Stimulated activated CD4-positive, alpha-beta T cell treated with anti-CD3 and anti-CD28 coated beads, TNF-alpha, amount 100 ng/mL, for 1 hour (primary cell): ENCODE results near the gene RABGAP1L.
"Not testable (repeated sequence)": the region's sequence is repeated elsewhere in the genome, so short reads cannot be mapped to it uniquely, and the experiment has no call there.

Experiments used
- DNase-seq, 3 donors: peaks; one replicate each; pipeline ENCODE4 v3.0.0-alpha.2; 2020; ENCODE audit warnings: low read depth in 3 of 3, low spot score in 1 of 3

The RABGAP1L gene

DNA sequence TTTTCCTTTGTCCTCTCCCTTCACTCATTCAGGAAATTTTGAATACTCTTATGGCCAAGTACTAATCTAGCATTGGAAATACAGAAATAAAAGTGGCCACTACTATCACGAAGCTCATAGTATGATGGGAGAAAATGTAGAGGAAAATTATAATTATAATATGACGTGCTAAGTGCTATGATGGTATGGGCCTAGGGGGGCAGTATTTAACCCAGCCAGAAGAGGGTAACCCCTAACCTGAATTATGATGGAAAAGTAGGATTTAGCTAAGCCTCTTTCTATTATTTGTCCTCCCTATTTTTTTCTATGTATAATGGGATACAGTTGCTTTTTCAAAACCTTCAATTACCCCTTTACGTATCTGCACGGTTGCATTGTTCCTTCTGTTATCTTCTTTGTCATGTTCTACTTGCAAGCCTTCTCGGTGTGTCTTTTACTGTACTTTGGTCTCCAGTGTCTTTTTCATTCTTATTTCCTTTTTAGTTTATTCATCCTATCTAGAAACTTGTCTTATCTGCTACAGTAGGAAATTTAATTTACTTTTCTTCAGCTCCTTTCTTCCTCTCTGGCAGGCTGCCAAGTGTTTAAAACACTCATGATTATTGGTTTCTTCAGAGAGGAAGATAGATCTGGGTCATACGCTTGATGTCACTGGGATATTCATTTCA, 199.6 kb downstream of the RABGAP1L start:
- no peak for DNase-seq

DNA sequence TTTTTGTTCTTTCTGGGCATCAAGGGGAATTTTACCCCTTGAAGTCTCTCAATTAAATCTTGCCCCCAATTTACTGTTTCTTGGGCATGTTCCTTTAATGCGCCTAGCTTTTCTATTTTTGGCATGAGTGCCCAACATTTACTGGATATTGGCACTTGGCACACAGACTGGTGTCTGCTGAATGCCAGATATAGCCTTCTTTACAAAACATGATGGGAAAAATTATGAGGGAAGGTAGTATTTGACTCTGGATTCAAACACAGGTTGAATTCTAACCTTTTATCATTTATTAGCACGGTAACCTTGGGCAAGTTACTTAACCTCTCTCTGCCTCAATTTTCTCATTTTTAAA, 200.1 kb downstream of the RABGAP1L start:
- no peak for DNase-seq

DNA sequence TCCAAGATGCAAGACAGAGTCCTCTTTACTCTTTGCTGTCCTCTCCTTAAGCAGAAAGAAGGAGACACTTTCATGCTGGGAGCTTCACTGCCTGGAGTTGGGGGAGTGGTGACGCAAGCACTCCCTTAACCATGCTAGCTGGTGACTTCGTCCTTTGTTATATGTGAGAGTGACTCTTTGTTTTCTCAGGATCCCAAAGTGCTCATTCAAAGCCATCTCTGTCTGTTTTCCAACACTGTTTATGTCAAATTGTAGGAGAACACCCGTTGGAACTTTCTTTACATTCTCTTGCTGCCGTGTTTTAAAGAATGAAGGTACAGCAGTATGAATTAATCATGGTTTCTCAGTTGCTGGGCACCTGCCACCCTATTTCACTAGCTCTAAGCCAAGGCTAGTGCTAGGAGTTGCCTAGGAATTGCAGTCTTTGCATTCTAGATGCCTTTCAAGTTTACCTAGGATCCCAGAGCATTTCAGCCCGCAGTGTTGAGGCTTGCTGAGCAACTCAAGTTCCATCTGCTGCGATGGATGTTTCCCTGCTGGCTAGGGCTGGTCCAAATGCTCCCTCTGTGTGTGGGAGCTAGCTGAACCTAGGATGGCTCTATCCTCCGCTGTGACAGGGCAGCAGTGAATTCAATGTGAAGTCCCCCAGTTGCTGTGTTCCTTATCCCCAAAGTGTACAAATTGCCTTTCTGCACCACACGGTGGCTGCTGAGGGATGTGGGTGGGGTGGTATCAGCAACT, 205.8 kb downstream of the RABGAP1L start:
- no peak for DNase-seq

DNA sequence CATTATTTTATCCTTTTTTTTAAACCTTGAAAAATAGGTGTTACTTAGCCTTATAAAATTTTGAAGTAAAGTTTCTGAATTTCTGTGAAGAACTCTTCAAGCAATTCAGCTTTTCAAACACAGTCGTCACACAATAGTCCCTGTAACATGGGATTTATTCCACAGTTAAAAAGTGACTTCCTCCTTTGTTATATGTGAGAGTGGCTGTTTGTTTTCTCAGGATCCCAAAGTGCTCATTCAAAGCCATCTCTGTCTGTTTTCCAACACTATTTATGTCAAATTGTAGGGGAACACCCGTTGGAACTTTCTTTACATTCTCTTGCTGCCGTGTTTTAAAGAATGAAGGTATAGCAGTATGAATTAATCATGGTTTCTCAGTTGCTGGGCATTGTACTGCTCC, 207.6 kb downstream of the RABGAP1L start:
- DNase-seq = no peak

DNA sequence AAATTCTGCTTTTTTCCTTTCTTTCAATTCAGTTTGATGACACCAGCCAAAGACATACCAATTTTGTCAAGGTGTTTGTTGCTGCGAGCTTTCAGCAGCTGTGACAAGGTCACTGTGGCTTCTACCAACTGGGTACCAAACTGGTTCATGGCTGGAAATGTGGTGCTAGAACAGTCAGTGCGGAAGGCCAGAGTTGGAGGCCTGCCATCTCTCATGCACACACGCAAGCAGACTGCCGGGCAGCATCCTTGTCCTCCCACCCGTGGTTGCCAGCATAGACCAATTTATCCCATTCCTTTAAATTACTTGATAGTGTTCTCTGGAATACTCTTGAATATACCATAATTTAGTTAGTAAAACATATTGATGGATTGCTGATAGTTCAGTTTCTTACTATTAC, 208.6 kb downstream of the RABGAP1L start:
- DNase-seq = no peak

DNA sequence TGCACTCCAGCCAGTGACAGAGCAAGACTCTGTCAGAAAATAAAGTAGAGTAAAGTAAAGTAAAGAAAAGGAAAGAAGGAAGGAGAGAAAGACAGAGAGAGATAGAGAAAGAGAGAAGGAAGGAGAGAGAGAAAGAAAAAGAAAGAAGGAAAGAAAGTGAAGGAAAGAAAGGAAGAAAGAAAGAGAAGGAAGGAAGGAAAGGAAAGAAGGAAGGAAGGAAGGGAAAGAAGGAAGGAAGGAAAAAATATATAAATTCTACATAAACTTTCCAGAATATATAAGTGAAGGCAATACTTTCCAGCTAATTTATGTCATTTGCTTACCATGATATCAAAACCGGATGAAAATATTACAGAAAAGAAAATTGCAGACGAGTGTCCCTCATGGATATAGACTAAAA, 216.7 kb downstream of the RABGAP1L start:
- no peak for DNase-seq

DNA sequence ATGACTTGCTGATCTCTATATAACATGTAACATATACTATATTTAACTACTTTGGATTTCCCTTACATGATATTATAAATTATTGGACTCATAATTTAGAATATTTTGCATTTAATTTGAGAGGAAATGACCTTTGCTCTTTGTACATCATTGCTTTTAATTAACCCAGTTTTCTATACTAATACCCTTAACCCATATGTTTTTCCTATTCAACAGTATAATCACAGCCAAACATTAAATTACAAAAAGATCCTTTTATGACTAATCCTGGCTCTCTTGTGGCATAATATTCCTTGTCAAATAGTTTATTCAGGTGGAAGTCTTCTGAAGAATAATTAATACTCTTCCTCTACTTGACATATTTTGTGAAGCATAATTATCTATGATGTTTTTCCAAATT, 232.4 kb downstream of the RABGAP1L start:
- no peak for DNase-seq

DNA sequence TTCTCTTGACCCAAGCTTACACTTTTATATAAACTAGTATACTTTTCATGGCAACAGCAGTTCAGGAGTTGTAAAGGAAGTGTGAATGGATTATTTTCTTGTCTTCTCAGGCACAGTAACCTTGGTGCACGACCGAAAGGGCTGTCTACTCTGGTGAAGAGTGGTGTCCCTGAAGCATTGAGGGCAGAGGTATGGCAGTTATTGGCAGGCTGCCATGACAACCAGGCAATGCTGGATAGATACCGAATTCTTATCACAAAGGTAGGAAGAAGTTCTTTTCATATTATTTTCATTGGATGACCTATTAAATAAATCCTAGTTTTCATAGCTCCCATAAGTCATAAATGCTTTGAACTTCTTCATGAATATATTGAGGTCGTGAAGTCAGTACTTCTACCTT, 234.6 kb downstream of the RABGAP1L start:
- DNase-seq = no peak

DNA sequence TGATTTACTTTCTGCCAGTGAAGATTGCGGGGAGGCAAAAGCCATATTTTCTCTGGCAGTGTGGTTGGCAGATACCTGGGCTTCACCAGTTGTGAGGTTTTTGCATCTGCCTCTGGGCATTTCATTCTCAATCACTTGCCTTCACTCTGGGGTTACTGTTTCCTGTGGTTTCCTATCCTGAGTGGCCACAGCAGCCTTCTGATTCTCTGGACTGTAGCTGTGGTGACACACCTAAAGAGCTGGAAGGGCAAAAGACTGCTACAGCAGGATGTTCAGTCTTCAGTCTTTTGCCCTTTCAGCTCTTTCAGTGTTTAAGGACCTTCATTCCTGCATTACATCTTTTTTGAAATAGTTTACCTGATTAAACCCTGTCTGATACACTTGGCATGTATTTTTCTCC, 237.9 kb downstream of the RABGAP1L start:
- no peak for DNase-seq

DNA sequence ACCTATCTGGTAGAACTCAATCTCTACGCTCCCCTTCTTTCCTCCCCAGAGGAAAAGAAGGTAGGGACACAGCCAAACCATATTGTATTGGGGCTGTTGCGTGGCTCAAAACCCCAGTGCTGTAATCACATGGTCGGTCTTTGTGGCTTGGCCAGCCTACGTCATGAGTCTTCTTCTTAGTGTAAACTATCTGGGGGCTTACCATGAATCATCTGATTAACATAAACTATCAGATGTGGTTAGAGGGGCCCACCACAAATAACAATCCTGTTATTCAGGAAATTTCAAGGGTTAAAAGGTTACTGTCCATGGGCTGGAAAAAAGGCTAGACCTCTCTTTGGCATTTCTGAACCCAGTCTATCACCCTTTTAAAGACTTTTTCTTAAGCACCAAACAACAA, 238.9 kb downstream of the RABGAP1L start:
- DNase-seq = no peak

DNA sequence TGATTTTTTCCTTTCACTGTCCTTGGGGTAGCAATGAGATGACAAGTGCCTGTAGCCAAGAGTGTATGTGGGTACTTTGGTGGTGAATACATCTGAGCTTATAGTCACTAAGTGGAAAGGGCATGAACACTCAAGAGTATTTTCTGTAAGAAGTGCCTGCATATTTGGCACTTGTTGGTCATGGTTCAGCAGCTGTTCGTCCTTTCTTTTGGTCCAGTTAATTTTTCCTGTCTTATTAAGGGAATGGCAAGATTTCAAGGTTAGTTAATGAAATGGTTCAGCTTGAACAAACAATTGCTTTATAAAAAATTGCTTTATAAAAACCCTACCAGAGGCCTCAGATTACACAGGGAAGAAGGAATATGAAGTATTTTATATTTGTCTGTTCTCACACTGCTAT, 239.9 kb downstream of the RABGAP1L start:
- DNase-seq = no peak

DNA sequence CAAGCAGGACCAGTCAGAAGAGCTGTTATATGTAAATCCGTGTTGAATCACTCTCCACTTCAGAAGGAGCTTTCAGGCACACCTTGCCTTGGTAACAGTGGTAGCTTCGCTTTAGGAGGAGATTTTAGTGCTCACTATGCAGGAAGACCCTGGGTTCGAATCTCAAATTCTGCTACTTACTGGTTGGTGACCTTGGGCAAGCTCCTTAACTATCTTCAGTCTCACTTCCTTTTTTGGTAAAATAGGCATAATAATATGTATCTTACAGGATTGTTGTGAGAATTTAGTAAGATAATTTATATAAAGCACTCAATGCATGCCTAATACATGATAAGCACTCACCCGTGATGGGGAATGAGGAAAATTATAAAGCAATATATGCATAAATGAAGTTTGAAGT, 241.8 kb downstream of the RABGAP1L start:
- no peak for DNase-seq

DNA sequence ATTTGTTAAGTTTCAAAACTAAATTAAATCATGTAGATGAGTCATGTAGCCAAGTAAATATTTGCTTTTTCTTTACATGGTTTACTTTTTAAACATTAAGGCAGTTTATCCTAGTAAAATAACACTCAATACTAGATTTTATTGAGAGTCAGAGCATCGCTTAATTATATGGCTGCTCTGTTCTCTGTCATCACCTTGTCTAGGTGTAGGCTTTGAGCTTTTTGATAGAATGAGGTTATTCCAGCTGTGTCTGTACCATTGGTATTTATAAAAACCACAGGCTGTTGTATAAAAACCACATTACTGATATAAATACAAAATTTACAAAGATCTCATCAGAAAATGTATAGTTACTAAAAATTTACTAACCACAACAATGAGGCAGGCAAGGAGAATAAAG, 245.9 kb downstream of the RABGAP1L start:
- no peak for DNase-seq

DNA sequence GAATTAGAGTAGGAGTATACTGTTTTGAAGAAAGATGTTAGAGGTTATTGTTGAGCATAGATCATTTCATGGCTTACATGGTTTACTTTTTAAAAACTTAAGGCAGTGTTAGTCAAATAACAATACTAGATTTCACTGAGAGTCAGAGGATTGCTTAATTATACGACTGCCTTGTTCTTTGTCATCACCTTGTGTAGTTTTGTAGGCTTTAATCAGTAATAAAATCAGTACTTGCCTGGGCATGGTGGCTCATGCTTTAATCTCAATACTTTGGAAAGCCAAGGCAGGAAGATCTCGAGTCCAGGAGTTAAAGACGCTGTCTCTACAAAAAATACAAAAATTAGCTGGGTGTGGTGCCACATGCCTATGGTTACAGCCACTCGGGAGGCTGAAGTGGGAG, 247.1 kb downstream of the RABGAP1L start:
- DNase-seq = no peak

DNA sequence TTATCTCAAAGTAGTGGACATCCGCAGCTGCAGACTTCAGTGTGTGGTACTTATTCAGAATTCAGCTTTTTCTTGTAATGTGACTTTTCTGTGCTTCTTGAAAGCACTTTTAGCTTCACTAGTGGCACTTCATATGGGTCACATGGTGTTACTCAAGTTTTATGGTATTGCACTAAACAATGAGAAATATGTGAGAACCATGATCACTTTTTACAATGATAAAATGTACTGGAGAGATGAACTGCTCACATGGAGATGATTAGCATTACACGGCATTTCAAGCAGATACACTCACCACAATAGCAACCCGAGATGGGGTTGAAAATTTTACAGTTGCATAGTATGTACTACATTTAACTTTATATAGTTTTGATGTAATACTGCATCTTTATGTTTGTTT, 248.3 kb downstream of the RABGAP1L start:
- no peak for DNase-seq

DNA sequence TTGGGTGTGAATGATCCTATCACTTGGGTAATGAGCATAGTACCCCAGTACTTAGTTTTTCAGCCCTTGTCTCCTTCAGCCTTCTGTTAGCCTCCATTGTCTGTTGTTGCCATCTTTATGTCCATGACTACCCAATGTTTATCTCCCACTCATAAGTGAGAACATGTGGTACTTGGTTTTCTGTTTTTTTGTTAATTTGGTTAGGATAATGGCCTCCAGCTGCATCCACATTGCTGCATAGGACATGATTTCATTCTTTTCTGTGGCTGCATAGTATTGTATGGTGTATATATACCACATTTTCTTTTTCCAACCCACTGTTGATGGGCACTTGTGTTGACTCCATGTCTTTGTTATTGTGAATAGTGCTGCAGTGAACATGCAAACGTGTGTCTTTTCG, 248.8 kb downstream of the RABGAP1L start:
- DNase-seq = no peak

DNA sequence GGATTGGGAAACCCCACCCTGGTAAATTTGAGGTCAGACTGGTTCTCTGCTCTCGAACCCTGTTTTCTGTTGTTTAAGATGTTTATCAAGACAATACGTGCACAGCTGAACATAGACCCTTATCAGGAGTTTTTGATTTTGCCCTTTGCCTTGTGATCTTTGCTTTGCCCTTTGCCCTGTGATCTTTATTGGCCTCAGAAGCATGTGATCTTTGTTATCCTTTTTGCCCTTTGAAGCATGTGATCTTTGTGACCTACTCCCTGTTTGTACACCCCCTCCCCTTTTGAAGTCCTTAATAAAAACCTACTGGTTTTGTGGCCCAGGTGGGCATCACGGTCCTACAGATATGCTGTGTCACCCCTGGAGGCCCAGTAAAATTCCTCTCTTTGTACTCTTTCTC, 250.5 kb downstream of the RABGAP1L start:
- DNase-seq = not testable (repeated sequence)

DNA sequence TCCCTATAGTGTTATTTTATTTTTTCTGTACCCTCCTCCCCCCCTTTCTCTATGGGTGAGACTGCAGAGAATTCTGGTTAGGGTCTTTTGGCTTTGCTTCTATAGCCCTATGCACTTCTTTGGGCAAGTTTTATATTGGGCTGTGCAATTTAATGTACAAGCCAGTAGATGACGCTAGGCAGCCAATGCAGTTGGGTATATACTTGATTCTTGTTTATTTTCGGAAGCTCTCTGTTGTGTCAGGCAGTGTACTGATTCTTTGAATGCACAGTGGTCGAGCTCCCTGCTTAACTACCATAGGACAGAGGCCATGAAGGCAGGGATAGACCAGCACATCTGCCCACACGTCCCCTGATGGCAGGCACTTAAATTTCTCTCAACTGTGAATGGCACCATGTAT, 254.3 kb downstream of the RABGAP1L start:
- no peak for DNase-seq

DNA sequence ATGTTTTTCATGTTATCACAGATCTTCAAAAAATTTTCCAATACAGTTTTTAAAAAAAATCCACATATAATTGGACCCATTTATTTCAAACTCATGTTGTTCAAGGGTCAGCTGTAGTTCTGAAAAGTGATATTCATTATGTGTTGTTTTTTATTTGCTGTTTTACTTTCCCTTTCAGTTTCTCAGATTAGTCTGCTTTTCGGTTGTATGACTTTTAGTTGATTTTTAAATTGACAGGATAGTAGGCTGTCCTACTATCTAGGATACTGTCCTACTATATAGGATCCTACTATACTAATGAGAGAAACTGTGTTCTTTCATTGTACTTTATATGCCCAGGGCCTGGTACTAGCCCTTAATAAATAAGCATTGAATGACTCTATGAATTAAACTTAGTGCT, 254.9 kb downstream of the RABGAP1L start:
- DNase-seq = no peak

DNA sequence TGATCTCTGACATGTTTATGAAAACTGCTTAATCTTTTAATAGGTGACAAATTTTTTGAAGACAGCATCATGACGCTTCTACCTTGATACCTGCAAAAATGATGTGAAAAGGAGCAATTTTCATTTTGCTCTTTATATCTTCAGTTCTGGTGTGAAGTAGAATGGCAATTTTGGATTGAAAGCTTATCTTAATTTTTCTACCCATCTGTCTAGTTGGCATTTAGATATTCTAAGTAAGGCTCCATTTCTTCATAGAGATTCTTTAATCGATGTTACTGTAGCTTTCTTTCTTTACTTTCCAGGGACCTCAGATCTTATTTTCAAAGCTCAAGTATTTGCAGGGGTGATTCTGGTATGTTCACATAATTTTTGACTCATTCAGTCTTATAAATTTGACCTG, 256.2 kb downstream of the RABGAP1L start:
- no peak for DNase-seq

DNA sequence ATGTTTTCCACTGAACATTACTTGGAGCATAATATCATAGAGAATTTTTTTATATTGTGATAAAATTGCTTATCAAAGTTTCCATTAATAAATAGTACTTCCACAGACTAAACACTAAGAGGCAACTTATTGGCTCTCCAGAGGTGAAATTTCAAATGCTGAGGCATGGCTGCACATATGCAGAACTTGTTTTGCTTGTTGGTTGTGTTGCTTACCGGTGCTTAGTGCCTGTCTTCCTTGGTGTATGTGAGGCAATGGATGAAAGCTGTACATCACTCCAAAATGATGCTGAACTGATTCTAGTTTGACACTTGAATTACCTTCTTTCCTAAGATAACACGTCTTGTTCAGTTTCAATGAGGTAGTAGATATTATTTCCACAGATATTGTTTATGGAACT, 258.6 kb downstream of the RABGAP1L start:
- DNase-seq = no peak

DNA sequence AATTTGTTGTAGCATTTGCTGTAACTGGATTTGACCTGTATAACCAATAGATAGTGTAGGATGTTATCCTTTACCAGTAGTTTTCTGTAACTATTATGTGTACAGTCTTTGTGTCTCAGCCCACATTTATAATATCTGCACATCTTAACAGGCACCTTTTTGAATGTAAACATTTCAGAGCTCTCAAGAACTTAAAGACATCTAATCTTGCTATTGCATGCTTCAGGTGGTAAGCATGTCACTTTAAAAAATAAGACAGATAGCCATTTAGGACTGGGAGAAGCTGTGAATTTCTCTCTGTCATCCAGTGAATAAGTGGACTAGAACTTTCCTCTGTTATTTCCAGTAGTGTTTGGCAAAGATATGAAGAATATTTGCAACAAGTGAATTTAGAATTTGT, 265.8 kb downstream of the RABGAP1L start:
- no peak for DNase-seq

DNA sequence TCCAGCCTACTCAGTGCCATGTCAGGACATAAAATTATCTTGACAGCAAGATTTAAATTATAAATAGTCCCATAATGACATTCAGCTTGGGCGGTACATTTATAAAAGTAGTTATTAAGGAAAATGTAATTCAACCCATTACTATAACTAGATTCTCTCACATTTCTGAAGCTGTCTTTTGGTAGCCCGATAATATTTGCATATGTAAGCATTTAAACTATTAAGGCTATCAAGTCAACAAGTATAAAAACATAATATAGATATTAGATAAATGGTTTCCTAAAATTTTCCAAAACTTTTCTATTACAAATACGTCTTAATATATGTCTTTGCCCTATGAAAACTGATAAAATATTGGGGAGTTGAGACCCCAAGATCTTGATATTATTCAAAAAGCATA, 266.8 kb downstream of the RABGAP1L start:
- DNase-seq = no peak
